WTC11 (cell line): Measurements from ENCODE around the gene TWIST2. TPM values are rescaled to one million over a fixed set of nuclear protein-coding genes. Genes with fewer than 3 reads are reported as not detected.

Experiments
- ATAC-seq: fragments of 200-7000 bp; cut with Tn5 transposase; 2 replicates; pipeline ENCODE4 v1.10.0; 2021; ENCODE audit warnings: mild to moderate bottlenecking, moderate library complexity
- CTCF ChIA-PET: fragments of 300-600 bp; sonication (Branson Sonifier 250); formaldehyde crosslinking; loops from one replicate; lab custom pipeline; 2021; ENCODE audit warnings: antibody characterized with exemption; lab: Charles Lee
- POLR2A ChIA-PET: fragments of 350-600 bp; sonication (Branson Sonifier 250); formaldehyde crosslinking; loops from one replicate; lab custom pipeline; 2021; ENCODE audit warnings: antibody characterized with exemption; lab: Charles Lee
- DNase-seq: peaks from one replicate; pipeline ENCODE4 v3.0.0; 2021; ENCODE audit warnings: low spot score
- H3K27ac Mint-ChIP-seq: 2 replicates; pipeline ENCODE4 v1.8.0; 2021; ENCODE audit warnings: mixed read lengths
- H3K27me3 Mint-ChIP-seq: 2 replicates; pipeline ENCODE4 v1.8.0; 2021; ENCODE audit warnings: low read depth, mild to moderate bottlenecking, moderate library complexity, mixed read lengths
- H3K36me3 Mint-ChIP-seq: 2 replicates; pipeline ENCODE4 v1.8.0; 2021; ENCODE audit warnings: mixed read lengths
- H3K4me1 Mint-ChIP-seq: 2 replicates; pipeline ENCODE4 v1.8.0; 2022; ENCODE audit warnings: mixed read lengths
- H3K4me3 Mint-ChIP-seq: 2 replicates; pipeline ENCODE4 v1.8.0; 2021; ENCODE audit warnings: mild to moderate bottlenecking, moderate library complexity, mixed read lengths
- H3K9me3 Mint-ChIP-seq: 2 replicates; pipeline ENCODE4 v1.8.0; 2021; ENCODE audit warnings: mixed read lengths
- ATF1 ChIP-seq: sonication (generic); formaldehyde crosslinking; IDR thresholded peaks from 2 replicates; pipeline ENCODE4 v1.8.1; 2023; ENCODE audit warnings: mild to moderate bottlenecking, moderate library complexity, missing genetic modification reagents
- CREB1 ChIP-seq: sonication (generic); formaldehyde crosslinking; IDR thresholded peaks from 2 replicates; pipeline ENCODE4 v1.8.0; 2023; ENCODE audit warnings: mild to moderate bottlenecking, missing genetic modification reagents
- ELF4 ChIP-seq: sonication (generic); formaldehyde crosslinking; IDR thresholded peaks from 2 replicates; pipeline ENCODE4 v1.8.1; 2022; ENCODE audit warnings: low read depth, mild to moderate bottlenecking, moderate library complexity, missing genetic modification reagents
- ESRRA ChIP-seq: sonication (generic); formaldehyde crosslinking; IDR thresholded peaks from 2 replicates; pipeline ENCODE4 v1.8.1; 2022; ENCODE audit warnings: mild to moderate bottlenecking, missing genetic modification reagents, borderline replicate concordance
- ETV6 ChIP-seq: sonication (generic); formaldehyde crosslinking; IDR thresholded peaks from 2 replicates; pipeline ENCODE4 v1.8.1; 2022; ENCODE audit warnings: mild to moderate bottlenecking, missing genetic modification reagents
- FOXJ3 ChIP-seq: sonication (generic); formaldehyde crosslinking; IDR thresholded peaks from 2 replicates; pipeline ENCODE4 v1.9.0; 2021; ENCODE audit warnings: missing genetic modification reagents, mild to moderate bottlenecking, borderline replicate concordance
- GRHL2 ChIP-seq: fragments of 250-450 bp; sonication (Bioruptor Pico); IDR thresholded peaks from 2 replicates; pipeline ENCODE4 v1.8.0; 2022; ENCODE audit warnings: mild to moderate bottlenecking, moderate library complexity; ENCODE audit not compliant: insufficient replicate concordance, severe bottlenecking
- NFATC4 ChIP-seq: fragments of 250-450 bp; sonication (Bioruptor Pico); IDR thresholded peaks from 2 replicates; pipeline ENCODE4 v1.9.0; 2021; ENCODE audit warnings: mild to moderate bottlenecking
- NFYB ChIP-seq: sonication (generic); formaldehyde crosslinking; conservative IDR thresholded peaks from 2 replicates; pipeline ENCODE4 v1.8.0; 2022; ENCODE audit warnings: low read depth, missing genetic modification reagents
- TEAD1 ChIP-seq: sonication (generic); formaldehyde crosslinking; IDR thresholded peaks from 2 replicates; pipeline ENCODE4 v1.8.0; 2022; ENCODE audit warnings: mild to moderate bottlenecking, missing genetic modification reagents
- ZNF138 ChIP-seq: sonication (generic); formaldehyde crosslinking; conservative IDR thresholded peaks from 2 replicates; pipeline ENCODE4 v1.8.1; 2022; ENCODE audit warnings: mild to moderate bottlenecking, moderate library complexity, missing genetic modification reagents
- ZNF232 ChIP-seq: sonication (generic); formaldehyde crosslinking; IDR thresholded peaks from 2 replicates; pipeline ENCODE4 v1.8.0; 2022; ENCODE audit warnings: mild to moderate bottlenecking, missing genetic modification reagents
- ZNF671 ChIP-seq: fragments of 250-450 bp; sonication (Bioruptor Pico); IDR thresholded peaks from 2 replicates; pipeline ENCODE4 v1.8.0; 2021; ENCODE audit warnings: mild to moderate bottlenecking
- total RNA-seq: library from RNA; stranded (reverse); gene quantifications from 3 replicates; pipeline ENCODE4 v1.2.3, GENCODE V29; 2021
- TF ChIP-seq, protein P1 (sequence below): sonication (generic); formaldehyde crosslinking; IDR thresholded peaks from 2 replicates; pipeline ENCODE4 v1.8.0; 2022; ENCODE audit warnings: mild to moderate bottlenecking, missing genetic modification reagents
- TF ChIP-seq, protein P2 (sequence below): sonication (generic); formaldehyde crosslinking; IDR thresholded peaks from 2 replicates; pipeline ENCODE4 v1.8.1; 2023; ENCODE audit warnings: mild to moderate bottlenecking, missing genetic modification reagents, borderline replicate concordance
- TF ChIP-seq, protein P3 (sequence below): sonication (generic); formaldehyde crosslinking; IDR thresholded peaks from 2 replicates; pipeline ENCODE4 v1.8.0; 2023; ENCODE audit warnings: mild to moderate bottlenecking, missing genetic modification reagents
- TF ChIP-seq, protein P4 (sequence below): fragments of 200-600 bp; IDR thresholded peaks from 2 replicates; pipeline ENCODE4 v1.8.0; 2022; ENCODE audit warnings: antibody characterized with exemption
- TF ChIP-seq, protein P5 (sequence below): fragments of 250-450 bp; sonication (Bioruptor Pico); IDR thresholded peaks from 2 replicates; pipeline ENCODE4 v1.9.0; 2021; ENCODE audit warnings: moderate library complexity, mild to moderate bottlenecking, inconsistent platforms, borderline replicate concordance
- TF ChIP-seq, protein P6 (sequence below): sonication (generic); formaldehyde crosslinking; conservative IDR thresholded peaks from 2 replicates; pipeline ENCODE4 v1.8.1; 2023; ENCODE audit warnings: mild to moderate bottlenecking, low read depth, missing genetic modification reagents, moderate library complexity

The TWIST2 gene
- total RNA-seq, 1 experiment from 2014 or later: 5.7 TPM

DNA sequence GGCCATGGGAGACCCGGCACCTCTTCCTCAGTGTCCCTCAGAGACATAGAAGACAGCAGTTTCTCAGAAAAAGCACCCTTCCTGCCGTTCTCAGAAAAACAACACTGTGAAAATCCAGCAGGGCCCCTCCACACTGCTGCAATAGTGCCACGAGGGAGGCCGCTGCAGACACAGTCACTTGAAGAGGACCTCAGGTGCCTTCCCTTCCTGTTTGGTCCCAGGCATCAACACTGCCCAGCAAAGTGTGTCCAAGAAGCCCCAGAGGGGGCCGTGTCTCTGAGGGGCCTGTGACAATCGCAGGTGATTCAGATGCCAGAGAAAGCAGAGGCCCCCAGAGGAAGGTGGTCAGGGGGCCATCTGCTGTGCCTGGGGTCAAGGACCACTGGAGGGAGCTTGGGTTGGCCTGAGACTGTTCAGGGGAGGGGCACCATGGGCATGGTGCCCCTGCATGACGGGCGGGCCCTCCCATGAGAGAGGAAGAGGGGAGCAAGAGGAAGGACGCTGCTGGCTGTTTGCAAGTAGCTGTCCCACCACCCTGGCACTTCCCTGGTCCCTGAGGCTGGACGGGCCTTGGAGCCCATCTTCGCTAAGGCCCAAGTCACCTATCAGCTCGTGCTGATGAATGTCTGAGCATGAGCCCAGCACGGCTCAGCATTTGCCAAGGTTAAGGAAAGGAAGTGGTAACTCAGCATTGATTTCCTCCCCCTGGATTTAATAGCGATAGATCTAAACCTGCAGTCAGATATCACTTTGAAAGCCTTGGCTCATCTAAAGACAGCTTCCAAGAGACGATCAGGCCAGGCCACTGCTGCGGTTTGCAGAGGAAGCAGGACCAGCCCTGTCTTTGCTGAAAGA, 9.1 kb downstream of the TWIST2 start:
- no peaks in the 10 kb centered on the region for H3K36me3 Mint-ChIP-seq
- no peak for ATAC-seq
- H3K4me1 Mint-ChIP-seq: peaks cover 20% of the 10 kb centered on the region
- peaks cover 9% of the 10 kb centered on the region for H3K27me3 Mint-ChIP-seq
- POLR2A ChIA-PET: no interaction called here
- H3K4me3 Mint-ChIP-seq: no peak overlapping the region
- CTCF ChIA-PET: interaction anchor here (1.1 kb wide), 1 partner anchor 72 kb away, joined by 3 read pairs; no protein-coding TSS in a partner anchor
- no peak for TF ChIP-seq FOXJ3 (CRISPR knock-in tag)
- no peak for TF ChIP-seq GRHL2 (CRISPR knock-in tag)
- TF ChIP-seq ZNF138 (CRISPR knock-in tag): no peak
- TF ChIP-seq, all 79 proteins: peak for 0
- DNase-seq: no peak
- Mint-ChIP-seq H3K27ac (no peak overlapping the region), H3K9me3 (no peaks in the 10 kb centered on the region)

DNA sequence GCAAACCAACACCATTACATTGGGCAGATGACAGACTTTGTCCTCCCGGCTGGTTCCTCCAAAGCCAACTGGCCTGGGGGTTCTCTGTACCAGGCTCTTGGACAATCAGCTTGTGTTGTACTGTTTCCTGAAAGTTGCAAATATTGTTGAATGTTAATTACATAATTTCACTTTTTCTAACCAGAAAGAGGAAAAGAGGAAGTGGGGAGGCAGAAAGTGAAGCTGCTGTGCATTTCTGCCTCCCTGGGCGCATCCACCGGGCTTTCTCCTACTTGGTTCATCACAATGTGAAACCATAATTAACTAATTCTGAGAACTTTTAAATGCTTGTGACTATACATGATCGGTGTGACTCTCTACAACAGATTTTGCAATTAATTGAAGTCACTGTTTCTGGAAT, 10.1 kb downstream of the TWIST2 start:
- ATAC-seq (no peak), DNase-seq (no peak)
- Mint-ChIP-seq H3K4me3 (no peak overlapping the region), H3K4me1 (peaks cover 20% of the 10 kb centered on the region), H3K27ac (no peak overlapping the region), H3K9me3 (no peaks in the 10 kb centered on the region), H3K27me3 (peaks cover 8% of the 10 kb centered on the region), H3K36me3 (no peaks in the 10 kb centered on the region)
- TF ChIP-seq ELF4 (CRISPR knock-in tag) (no peak), TEAD1 (CRISPR knock-in tag) (no peak), CREB1 (CRISPR knock-in tag) (no peak), ZNF232 (CRISPR knock-in tag) (no peak), NFATC4 (CRISPR knock-in tag) (no peak), NFYB (CRISPR knock-in tag) (no peak), ESRRA (no peak), ATF1 (CRISPR knock-in tag) (no peak), ZNF671 (CRISPR knock-in tag) (no peak), GRHL2 (CRISPR knock-in tag) (no peak), ETV6 (CRISPR knock-in tag) (no peak)
- TF ChIP-seq, protein P1, sequence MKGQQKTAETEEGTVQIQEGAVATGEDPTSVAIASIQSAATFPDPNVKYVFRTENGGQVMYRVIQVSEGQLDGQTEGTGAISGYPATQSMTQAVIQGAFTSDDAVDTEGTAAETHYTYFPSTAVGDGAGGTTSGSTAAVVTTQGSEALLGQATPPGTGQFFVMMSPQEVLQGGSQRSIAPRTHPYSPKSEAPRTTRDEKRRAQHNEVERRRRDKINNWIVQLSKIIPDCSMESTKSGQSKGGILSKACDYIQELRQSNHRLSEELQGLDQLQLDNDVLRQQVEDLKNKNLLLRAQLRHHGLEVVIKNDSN (CRISPR knock-in tag): no peak
- TF ChIP-seq, protein P2, sequence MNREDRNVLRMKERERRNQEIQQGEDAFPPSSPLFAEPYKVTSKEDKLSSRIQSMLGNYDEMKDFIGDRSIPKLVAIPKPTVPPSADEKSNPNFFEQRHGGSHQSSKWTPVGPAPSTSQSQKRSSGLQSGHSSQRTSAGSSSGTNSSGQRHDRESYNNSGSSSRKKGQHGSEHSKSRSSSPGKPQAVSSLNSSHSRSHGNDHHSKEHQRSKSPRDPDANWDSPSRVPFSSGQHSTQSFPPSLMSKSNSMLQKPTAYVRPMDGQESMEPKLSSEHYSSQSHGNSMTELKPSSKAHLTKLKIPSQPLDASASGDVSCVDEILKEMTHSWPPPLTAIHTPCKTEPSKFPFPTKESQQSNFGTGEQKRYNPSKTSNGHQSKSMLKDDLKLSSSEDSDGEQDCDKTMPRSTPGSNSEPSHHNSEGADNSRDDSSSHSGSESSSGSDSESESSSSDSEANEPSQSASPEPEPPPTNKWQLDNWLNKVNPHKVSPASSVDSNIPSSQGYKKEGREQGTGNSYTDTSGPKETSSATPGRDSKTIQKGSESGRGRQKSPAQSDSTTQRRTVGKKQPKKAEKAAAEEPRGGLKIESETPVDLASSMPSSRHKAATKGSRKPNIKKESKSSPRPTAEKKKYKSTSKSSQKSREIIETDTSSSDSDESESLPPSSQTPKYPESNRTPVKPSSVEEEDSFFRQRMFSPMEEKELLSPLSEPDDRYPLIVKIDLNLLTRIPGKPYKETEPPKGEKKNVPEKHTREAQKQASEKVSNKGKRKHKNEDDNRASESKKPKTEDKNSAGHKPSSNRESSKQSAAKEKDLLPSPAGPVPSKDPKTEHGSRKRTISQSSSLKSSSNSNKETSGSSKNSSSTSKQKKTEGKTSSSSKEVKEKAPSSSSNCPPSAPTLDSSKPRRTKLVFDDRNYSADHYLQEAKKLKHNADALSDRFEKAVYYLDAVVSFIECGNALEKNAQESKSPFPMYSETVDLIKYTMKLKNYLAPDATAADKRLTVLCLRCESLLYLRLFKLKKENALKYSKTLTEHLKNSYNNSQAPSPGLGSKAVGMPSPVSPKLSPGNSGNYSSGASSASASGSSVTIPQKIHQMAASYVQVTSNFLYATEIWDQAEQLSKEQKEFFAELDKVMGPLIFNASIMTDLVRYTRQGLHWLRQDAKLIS (CRISPR knock-in tag): no peak
- TF ChIP-seq, protein P3, sequence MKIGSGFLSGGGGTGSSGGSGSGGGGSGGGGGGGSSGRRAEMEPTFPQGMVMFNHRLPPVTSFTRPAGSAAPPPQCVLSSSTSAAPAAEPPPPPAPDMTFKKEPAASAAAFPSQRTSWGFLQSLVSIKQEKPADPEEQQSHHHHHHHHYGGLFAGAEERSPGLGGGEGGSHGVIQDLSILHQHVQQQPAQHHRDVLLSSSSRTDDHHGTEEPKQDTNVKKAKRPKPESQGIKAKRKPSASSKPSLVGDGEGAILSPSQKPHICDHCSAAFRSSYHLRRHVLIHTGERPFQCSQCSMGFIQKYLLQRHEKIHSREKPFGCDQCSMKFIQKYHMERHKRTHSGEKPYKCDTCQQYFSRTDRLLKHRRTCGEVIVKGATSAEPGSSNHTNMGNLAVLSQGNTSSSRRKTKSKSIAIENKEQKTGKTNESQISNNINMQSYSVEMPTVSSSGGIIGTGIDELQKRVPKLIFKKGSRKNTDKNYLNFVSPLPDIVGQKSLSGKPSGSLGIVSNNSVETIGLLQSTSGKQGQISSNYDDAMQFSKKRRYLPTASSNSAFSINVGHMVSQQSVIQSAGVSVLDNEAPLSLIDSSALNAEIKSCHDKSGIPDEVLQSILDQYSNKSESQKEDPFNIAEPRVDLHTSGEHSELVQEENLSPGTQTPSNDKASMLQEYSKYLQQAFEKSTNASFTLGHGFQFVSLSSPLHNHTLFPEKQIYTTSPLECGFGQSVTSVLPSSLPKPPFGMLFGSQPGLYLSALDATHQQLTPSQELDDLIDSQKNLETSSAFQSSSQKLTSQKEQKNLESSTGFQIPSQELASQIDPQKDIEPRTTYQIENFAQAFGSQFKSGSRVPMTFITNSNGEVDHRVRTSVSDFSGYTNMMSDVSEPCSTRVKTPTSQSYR: no peak
- TF ChIP-seq, protein P4, sequence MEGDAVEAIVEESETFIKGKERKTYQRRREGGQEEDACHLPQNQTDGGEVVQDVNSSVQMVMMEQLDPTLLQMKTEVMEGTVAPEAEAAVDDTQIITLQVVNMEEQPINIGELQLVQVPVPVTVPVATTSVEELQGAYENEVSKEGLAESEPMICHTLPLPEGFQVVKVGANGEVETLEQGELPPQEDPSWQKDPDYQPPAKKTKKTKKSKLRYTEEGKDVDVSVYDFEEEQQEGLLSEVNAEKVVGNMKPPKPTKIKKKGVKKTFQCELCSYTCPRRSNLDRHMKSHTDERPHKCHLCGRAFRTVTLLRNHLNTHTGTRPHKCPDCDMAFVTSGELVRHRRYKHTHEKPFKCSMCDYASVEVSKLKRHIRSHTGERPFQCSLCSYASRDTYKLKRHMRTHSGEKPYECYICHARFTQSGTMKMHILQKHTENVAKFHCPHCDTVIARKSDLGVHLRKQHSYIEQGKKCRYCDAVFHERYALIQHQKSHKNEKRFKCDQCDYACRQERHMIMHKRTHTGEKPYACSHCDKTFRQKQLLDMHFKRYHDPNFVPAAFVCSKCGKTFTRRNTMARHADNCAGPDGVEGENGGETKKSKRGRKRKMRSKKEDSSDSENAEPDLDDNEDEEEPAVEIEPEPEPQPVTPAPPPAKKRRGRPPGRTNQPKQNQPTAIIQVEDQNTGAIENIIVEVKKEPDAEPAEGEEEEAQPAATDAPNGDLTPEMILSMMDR: no peak
- TF ChIP-seq, protein P5, sequence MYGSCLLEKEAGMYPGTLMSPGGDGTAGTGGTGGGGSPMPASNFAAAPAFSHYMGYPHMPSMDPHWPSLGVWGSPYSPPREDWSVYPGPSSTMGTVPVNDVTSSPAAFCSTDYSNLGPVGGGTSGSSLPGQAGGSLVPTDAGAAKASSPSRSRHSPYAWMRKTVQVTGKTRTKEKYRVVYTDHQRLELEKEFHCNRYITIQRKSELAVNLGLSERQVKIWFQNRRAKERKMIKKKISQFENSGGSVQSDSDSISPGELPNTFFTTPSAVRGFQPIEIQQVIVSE (CRISPR knock-in tag): no peak
- TF ChIP-seq, protein P6, sequence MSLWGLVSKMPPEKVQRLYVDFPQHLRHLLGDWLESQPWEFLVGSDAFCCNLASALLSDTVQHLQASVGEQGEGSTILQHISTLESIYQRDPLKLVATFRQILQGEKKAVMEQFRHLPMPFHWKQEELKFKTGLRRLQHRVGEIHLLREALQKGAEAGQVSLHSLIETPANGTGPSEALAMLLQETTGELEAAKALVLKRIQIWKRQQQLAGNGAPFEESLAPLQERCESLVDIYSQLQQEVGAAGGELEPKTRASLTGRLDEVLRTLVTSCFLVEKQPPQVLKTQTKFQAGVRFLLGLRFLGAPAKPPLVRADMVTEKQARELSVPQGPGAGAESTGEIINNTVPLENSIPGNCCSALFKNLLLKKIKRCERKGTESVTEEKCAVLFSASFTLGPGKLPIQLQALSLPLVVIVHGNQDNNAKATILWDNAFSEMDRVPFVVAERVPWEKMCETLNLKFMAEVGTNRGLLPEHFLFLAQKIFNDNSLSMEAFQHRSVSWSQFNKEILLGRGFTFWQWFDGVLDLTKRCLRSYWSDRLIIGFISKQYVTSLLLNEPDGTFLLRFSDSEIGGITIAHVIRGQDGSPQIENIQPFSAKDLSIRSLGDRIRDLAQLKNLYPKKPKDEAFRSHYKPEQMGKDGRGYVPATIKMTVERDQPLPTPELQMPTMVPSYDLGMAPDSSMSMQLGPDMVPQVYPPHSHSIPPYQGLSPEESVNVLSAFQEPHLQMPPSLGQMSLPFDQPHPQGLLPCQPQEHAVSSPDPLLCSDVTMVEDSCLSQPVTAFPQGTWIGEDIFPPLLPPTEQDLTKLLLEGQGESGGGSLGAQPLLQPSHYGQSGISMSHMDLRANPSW (CRISPR knock-in tag): no peak
- ChIA-PET CTCF (interaction anchor here (1.1 kb wide), 1 partner anchor 73 kb away, joined by 3 read pairs; no protein-coding TSS in a partner anchor), POLR2A (no interaction called here)
